ENCODE data around the gene AIM2. TPM values are rescaled to one million over a fixed set of nuclear protein-coding genes. Genes with fewer than 3 reads are reported as not detected.

Gene AIM2, protein sequence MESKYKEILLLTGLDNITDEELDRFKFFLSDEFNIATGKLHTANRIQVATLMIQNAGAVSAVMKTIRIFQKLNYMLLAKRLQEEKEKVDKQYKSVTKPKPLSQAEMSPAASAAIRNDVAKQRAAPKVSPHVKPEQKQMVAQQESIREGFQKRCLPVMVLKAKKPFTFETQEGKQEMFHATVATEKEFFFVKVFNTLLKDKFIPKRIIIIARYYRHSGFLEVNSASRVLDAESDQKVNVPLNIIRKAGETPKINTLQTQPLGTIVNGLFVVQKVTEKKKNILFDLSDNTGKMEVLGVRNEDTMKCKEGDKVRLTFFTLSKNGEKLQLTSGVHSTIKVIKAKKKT
- total RNA-seq (2016; rRNA removed; fragmentation: Illumina TruSeq; extraction: Trizol) = not detected in 2 replicates
- not detected in 2 replicates for total RNA-seq (2016; cell fraction: cytosol; rRNA removed; fragmentation: Illumina TruSeq; extraction: Trizol; ENCODE audit: low read depth)
- not detected in 2 replicates for total RNA-seq (2016; cell fraction: insoluble cytoplasmic fraction; rRNA removed; fragmentation: Illumina TruSeq; extraction: Trizol)
- total RNA-seq (2016; cell fraction: membrane; rRNA removed; fragmentation: Illumina TruSeq; extraction: Trizol) = not detected in 2 replicates
- not detected in 2 replicates for total RNA-seq (2016; cell fraction: nucleus; rRNA removed; fragmentation: Illumina TruSeq; extraction: Trizol)
- polyA plus RNA-seq (2011; rRNA removed) = not detected in 2 replicates
- not detected in 2 replicates for polyA plus RNA-seq (2011; cell fraction: cytosol; rRNA removed)
- not detected in 2 replicates for polyA plus RNA-seq (2011; cell fraction: nucleus; rRNA removed)
- polyA plus RNA-seq (2012) = not detected in 2 replicates
- polyA plus RNA-seq (2016; cell fraction: cytosol; fragmentation: Illumina TruSeq; extraction: Trizol; ENCODE audit: low read depth) = not detected in 2 replicates
- not detected in 2 replicates for polyA plus RNA-seq (2016; cell fraction: insoluble cytoplasmic fraction; fragmentation: Illumina TruSeq; extraction: Trizol; ENCODE audit: low read depth)
- polyA plus RNA-seq (2016; cell fraction: membrane; fragmentation: Illumina TruSeq; extraction: Trizol; ENCODE audit: low read depth) = not detected in 2 replicates
- polyA plus RNA-seq (2016; cell fraction: nucleus; fragmentation: Illumina TruSeq; extraction: Trizol; ENCODE audit: insufficient read depth, low read depth) = not detected in 2 replicates
- polyA minus RNA-seq (2011; rRNA and poly(A)+ RNA removed; ENCODE audit: low replicate concordance) = not detected in 2 replicates
- not detected in 2 replicates for polyA minus RNA-seq (2011; cell fraction: cytosol; rRNA and poly(A)+ RNA removed)
- not detected in 2 replicates for polyA minus RNA-seq (2011; cell fraction: nucleus; rRNA and poly(A)+ RNA removed)
- Bru-seq, nascent RNA = percentile 7 among the genes with signal in this experiment
- percentile 7 among the genes with signal in this experiment for BruChase-seq, experiment 1, labeled RNA remaining after a 6-hour chase
- percentile 10 among the genes with signal in this experiment for BruChase-seq, experiment 2, labeled RNA remaining after a 2-hour chase
- long read RNA-seq, experiment 1 = 0 reads
- long read RNA-seq, experiment 2 = 0 reads

- intact Hi-C loops (cut with micrococcal nuclease; ENCODE audit: unreplicated experiment) (no loop called here), in situ Hi-C loops (cut with HindIII; ENCODE audit: extremely low pct_ligation_motif_present, low pct_unique_long_range_greater_than_20kb) (no loop called here)
- ATAC-seq (no peak), FAIRE-seq (no peak), DNase-seq (ENCODE audit: low spot score) (no peak)
- WGBS (ENCODE audit: low lambda C conversion rate) = 14% methylated on average over 6 of the region's 6 CpGs
- CTCF ChIA-PET (ENCODE audit: low intra/inter-chr PET ratio, low total read pairs) = no interaction called here
- Histone ChIP-seq H3K27me3 (ENCODE audit: control insufficient read depth in 1 of 2, insufficient read depth in 2 of 2, low read length in 2 of 2) (no peaks in the 10 kb centered on the region; a peak in 1 of 5 replicates), H3K36me3 (replicated peaks in 1 of 2; ENCODE audit: control insufficient read depth in 1 of 2, insufficient read depth in 2 of 2, low read length in 2 of 2) (no peaks in the 10 kb centered on the region), H4K20me1 (ENCODE audit: insufficient read depth, low read length) (no peaks in the 10 kb centered on the region), H3K4me3 (replicated peaks in 1 of 3; ENCODE audit: insufficient read depth in 1 of 3, low read depth in 2 of 3, low read length in 3 of 3) (no peak within 1 kb of the TSS), H3K79me2 (ENCODE audit: insufficient read depth, low read length) (no peaks in the 10 kb centered on the region), H3K4me1 (ENCODE audit: insufficient read depth, low read length) (no peaks in the 10 kb centered on the region), H3K4me2 (ENCODE audit: low read depth, low read length) (no peak within 1 kb of the TSS), H3K9me3 (ENCODE audit: low read length) (no peaks in the 10 kb centered on the region), H2AFZ (ENCODE audit: low read length) (no peak within 1 kb of the TSS), H3K27ac (ENCODE audit: extremely low read length, insufficient read depth, low read length) (no peak within 1 kb of the TSS), H3K9ac (ENCODE audit: insufficient read depth, low read depth, low read length) (no peak within 1 kb of the TSS)
- POLR2A ChIA-PET = no interaction called here
- TF ChIP-seq SNAPC5 (CRISPR knock-in tag; IDR thresholded peaks at IDR 0.05; ENCODE audit: borderline replicate concordance) = no peak
- no peak for TF ChIP-seq PAXIP1 (CRISPR knock-in tag; conservative IDR thresholded peaks at IDR 0.05)
- no peak for TF ChIP-seq KDM2A (CRISPR knock-in tag; IDR thresholded peaks at IDR 0.05; ENCODE audit: borderline replicate concordance, low read depth)
- BruUV-seq (replicated peaks) = no TSS peak
Observed at GRCh38 chr1:159076438-159077119, at the start of gene AIM2. TSS of gene AIM2 (minus strand) at chr1:159076766. CDS start at chr1:159073499, 3,267 bp downstream.
